Measurements from ENCODE around the gene LTO1. TPM values are rescaled to one million over a fixed set of nuclear protein-coding genes. Genes with fewer than 3 reads are reported as not detected.

LTO1 gene
- total RNA-seq, 1 experiment from 2014 or later, result 9.7 TPM

DNA sequence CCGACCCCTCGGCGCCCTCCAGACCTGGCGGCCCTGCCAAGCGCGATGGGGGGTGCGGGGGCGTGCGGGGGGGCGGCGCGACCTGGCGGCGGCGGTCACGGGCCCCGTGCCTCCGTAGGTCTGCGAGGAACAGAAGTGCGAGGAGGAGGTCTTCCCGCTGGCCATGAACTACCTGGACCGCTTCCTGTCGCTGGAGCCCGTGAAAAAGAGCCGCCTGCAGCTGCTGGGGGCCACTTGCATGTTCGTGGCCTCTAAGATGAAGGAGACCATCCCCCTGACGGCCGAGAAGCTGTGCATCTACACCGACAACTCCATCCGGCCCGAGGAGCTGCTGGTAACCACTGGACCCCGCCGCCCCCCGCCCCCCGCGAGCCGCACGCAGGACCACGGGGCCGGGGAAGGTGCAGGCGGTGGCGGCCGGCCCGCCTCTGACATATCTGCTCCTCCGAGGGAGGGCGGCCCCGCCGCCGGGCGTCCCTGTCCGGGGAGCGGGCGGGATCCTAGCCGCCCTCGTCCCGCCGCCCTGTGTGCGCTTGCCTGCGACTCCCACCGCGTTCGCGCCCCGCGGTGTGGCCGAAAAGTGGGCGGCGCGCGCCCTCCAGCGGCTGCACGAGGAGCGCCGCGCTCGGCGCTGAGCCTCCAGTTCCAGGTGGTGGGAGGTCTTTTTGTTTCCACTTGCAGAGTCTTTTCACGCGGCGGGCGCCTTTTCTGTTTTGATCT, 32.1 kb downstream of the LTO1 start:
- DNase-seq (ENCODE audit: low read depth), result peak; percentile 68
- in situ Hi-C loops (cut with HindIII; ENCODE audit: low pct_unique_long_range_greater_than_20kb, low sequenced_read_pairs), result no loop called here

DNA sequence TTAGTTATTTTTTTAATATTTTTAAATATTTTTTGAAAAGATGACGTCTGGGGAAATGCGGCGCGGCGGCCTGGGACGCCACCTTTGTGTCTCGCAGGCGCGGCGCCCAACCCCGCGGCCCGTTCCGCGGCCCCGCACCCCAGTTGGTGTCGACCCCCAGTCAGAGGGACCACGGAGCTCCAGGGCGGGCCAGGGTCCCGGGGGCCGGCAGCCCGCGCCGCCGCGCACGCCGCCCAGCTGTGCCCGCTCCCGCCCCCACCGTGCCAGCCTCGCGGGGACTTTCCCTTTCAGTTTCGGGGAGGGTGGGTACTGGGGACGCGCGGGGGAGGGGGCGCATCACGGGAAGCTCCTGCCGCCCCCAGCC, 32.6 kb downstream of the LTO1 start:
- in situ Hi-C loops (cut with HindIII; ENCODE audit: low pct_unique_long_range_greater_than_20kb, low sequenced_read_pairs), result no loop called here

DNA sequence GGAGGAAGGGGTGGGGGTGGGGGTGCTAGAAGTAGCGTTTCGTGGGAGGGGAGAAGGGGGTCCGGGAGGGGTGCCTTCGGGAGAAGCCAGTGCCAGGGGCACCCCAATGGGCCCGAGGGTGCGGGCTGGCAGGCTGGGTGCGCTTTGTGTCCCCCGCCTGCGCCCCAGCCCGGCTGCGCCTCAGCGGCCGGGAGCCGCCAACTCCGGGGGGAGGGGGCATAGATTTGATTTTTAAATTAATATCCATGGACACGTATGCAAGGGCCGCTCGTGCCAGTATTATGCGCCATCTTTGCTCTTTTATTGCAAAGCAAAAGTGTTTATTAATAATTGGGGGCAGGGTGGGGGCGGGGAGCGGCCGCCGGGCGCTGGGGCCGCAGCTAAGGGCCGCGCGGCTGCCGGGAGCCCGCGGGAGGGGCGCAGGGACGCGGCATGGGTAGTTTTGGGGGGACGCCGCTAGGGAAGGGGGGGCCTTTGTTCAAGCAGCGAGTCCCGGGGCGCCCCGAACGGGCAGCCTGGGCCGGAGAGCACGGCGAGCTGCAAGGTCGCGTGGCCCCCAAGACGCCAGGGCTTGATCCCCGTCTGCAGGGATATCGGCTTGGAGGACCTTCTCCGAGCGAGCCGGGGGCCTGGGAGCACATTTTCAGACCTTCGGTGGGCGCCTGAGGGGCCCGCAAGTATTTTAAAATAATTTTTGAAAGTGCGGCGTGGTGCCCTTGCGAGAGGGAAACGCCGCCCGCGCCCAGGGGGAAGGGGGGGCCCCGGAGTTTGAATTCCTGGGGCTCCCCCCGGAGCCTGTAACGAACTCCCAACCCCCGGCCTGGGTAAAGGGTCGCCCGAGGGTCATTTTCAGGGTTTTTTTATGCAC, 33.2 kb downstream of the LTO1 start:
- no peak for DNase-seq (ENCODE audit: low read depth)
- in situ Hi-C loops (cut with HindIII; ENCODE audit: low pct_unique_long_range_greater_than_20kb, low sequenced_read_pairs), result no loop called here

More for the DNA sequence above, 32.6 kb downstream of the LTO1 start:
- DNase-seq (ENCODE audit: low read depth), result no peak

DNA sequence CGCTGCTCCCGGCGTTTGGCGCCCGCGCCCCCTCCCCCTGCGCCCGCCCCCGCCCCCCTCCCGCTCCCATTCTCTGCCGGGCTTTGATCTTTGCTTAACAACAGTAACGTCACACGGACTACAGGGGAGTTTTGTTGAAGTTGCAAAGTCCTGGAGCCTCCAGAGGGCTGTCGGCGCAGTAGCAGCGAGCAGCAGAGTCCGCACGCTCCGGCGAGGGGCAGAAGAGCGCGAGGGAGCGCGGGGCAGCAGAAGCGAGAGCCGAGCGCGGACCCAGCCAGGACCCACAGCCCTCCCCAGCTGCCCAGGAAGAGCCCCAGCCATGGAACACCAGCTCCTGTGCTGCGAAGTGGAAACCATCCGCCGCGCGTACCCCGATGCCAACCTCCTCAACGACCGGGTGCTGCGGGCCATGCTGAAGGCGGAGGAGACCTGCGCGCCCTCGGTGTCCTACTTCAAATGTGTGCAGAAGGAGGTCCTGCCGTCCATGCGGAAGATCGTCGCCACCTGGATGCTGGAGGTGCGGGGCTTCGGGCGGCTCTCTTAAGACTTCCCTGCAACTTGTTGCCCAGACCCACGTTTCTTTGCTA, 34.1 kb downstream of the LTO1 start, which contains the start of gene CCND1:
Gene CCND1 (plus strand): TSS at position 162 of the 587 bp plus-strand sequence. CDS start 158 bp downstream, at position 320.
- DNase-seq (ENCODE audit: low read depth), result peak; percentile 74
- in situ Hi-C loops (cut with HindIII; ENCODE audit: low pct_unique_long_range_greater_than_20kb, low sequenced_read_pairs), result no loop called here

DNA sequence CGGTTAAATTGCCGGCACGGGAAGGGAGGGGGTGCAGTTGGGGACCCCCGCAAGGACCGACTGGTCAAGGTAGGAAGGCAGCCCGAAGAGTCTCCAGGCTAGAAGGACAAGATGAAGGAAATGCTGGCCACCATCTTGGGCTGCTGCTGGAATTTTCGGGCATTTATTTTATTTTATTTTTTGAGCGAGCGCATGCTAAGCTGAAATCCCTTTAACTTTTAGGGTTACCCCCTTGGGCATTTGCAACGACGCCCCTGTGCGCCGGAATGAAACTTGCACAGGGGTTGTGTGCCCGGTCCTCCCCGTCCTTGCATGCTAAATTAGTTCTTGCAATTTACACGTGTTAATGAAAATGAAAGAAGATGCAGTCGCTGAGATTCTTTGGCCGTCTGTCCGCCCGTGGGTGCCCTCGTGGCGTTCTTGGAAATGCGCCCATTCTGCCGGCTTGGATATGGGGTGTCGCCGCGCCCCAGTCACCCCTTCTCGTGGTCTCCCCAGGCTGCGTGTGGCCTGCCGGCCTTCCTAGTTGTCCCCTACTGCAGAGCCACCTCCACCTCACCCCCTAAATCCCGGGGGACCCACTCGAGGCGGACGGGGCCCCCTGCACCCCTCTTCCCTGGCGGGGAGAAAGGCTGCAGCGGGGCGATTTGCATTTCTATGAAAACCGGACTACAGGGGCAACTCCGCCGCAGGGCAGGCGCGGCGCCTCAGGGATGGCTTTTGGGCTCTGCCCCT, 34.7 kb downstream of the LTO1 start:
- in situ Hi-C loops (cut with HindIII; ENCODE audit: low pct_unique_long_range_greater_than_20kb, low sequenced_read_pairs), result no loop called here
- peak; percentile 51 for DNase-seq (ENCODE audit: low read depth)

DNA sequence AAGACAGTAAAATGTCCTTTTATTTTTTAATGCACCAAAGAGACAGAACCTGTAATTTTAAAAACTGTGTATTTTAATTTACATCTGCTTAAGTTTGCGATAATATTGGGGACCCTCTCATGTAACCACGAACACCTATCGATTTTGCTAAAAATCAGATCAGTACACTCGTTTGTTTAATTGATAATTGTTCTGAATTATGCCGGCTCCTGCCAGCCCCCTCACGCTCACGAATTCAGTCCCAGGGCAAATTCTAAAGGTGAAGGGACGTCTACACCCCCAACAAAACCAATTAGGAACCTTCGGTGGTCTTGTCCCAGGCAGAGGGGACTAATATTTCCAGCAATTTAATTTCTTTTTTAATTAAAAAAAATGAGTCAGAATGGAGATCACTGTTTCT, 35.3 kb downstream of the LTO1 start:
- in situ Hi-C loops (cut with HindIII; ENCODE audit: low pct_unique_long_range_greater_than_20kb, low sequenced_read_pairs), result no loop called here
- DNase-seq (ENCODE audit: low read depth), result no peak

DNA sequence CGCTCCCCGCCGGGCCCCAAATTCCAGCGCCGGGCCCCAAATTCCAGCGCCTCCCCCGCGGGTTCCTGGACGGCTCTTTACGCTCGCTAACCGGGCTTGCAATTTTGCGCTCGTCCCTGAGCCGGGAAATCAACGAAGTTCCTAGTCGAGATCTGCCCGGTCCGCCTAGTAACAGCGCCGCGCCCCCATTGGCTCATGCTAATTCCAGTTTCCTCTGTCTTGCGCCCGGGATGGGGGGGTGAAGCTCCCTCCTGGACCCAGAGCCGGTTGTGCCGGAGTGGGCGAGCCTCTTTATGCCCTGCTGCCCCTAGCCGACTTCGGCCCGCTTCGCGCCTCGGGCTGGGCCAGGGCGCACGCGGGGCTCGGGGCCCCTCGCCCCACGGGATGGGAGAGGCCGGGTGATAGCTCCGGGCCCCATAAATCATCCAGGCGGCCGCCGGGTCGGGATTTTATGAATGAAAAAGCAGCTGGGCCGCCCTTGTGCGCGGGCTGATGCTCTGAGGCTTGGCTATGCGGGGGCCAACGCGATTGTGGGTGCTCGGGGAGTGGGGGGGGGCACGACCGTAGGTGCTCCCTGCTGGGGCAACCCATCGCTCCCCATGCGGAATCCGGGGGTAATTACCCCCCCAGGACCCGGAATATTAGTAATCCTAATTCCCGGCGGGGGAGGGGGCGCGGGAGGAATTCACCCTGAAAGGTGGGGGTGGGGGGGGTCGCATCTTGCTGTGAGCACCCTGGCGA, 36.0 kb downstream of the LTO1 start:
- in situ Hi-C loops (cut with HindIII; ENCODE audit: low pct_unique_long_range_greater_than_20kb, low sequenced_read_pairs), result no loop called here
- peak; percentile 87 for DNase-seq (ENCODE audit: low read depth)

DNA sequence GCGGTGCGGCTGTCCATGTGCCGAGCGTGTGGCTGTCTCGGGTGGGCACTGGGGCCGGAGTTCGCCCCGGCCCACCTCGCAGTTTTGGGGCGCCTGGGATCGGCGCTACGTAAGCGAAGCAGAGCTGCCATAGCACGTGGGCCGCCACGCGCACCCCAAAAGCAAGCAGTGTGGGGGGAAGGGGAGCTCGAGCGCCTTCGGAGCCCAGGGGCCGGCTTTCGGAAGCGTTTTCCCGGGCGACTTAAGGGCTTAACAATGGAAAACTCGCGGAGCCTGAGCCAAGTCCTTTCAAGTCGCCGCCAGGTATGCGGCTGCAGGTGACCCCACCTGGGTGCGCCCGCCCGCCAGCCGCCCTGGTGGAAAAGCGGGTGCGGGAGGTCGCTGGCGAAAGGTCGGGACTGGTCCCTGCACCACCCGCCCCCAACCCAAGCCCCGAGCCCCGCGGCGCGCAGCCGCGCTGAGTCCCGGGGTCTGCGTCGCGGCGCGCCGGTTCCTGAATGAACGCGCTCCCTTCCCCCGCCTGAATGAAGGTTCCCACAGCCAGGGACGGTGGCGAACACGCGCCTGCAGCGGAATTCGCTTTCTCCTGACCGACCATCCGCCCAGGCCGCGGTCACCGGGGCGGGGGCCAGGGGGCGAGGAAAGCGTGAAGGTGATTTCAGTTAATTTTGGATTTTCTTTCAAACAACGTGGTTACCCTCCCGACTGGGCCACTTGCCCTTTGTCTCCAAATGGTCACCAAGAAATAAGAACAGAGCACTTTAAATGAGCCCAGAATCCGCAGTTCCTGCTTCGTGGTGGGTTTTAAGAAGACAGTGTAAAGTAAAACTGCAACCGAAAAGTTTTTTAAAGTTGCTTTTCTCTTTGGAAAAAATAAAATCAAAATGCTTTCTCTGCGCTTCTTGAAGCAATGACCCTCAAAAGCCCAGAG, 36.9 kb downstream of the LTO1 start:
- in situ Hi-C loops (cut with HindIII; ENCODE audit: low pct_unique_long_range_greater_than_20kb, low sequenced_read_pairs), result no loop called here
- DNase-seq (ENCODE audit: low read depth), result peak; percentile 45

DNA sequence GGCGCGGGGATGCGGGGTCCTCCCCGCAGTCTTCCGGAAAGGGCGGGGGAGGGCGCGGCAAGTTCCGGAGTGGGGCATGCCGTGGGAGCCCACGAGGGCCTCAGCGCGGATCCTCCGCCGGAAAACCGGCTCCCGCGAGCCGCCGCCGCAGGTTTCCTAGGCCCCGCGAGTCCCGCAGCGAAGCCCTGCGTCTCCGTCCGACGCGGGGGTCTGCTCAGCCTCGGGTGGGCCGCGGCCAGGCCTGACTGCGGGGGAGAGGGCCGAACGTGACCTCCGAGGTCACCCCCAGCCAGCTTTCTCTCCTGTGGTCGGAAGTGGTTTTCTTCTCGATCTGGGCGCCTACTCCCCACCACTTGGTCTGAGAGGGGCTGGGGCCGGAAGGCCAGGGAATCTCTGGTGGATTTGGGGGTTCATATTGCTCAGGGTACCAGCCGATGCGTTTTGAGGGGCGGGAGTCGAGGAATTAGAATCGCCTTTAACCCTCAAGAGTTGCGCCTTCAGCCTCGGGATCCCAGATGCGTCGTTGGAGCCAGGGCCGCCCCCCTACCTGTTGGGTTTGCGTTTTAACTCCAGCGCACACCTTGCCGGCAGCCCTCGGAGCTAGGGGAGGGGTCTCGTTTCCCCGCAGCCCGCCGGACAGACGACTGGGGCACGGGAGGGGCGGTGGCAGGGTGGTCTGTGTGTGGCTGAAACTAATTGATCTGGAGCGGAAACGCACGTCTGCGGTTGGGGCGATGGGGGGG, 37.8 kb downstream of the LTO1 start:
- no peak for DNase-seq (ENCODE audit: low read depth)
- in situ Hi-C loops (cut with HindIII; ENCODE audit: low pct_unique_long_range_greater_than_20kb, low sequenced_read_pairs), result no loop called here

DNA sequence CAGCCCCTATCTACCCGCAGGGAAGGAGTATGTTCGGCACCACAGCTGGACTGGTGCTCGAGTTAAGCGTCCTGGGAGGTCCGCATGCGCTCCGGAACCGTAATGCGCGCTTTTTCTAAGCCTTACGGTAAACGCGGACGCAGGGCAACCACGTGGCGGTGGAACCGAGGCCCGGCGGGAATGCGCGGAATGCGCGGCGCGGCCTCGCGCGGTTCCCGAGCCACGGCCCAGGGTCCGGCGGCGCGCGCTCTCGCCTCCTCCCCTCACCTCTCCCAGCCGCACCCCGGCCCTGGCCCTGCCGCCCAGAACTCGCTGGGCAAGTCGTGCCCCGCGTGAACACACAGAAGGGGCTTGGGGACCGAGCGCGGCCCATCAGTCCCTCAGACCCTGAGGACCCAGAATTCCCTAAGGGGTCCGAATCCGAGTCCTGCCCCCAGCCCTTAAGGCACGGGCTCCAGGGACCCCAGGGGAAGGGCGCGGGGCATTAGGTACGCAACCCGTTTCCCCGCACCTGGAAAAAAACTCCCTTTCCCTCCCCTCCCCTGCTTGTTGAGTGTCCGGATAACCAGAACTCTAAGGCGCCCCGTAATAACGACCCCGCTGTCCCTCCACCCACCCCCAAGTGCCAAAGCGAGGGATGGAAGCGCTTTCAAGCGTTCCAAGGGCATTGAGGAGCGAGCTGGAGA, 38.5 kb downstream of the LTO1 start:
- in situ Hi-C loops (cut with HindIII; ENCODE audit: low pct_unique_long_range_greater_than_20kb, low sequenced_read_pairs), result no loop called here

DNA sequence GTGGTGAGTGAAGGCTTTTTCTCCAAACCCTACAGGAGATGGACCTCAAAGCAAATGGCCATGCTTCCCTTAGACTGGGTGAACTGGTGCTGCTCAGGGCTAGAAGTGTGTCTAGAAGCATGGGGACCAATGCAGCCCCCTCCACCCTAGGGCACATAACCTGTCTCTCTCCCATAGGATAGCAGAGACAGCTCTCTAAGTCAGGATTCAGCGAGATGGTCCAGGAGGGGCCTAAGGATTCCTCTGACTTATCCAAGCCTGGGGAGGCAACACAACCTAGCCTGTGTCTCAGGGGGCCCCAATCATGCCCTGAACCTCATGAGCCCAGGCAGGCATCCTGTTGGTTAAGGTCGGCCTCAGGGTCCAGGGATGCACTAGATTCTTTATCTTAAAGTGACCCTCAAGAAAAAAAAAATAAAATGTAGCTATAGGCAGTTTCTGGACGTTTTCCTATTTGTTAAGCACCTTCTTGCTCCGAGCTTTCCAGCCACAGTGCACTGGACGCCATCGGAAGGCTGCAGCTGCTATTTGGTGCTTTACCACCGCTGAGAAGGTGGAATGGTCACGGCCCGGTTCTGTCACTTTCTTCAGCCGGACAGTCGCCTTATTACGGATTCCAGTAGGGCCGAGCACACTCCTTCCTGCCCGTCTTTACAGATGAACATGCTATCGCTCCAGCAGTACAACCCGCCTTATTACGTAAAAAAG, 39.2 kb downstream of the LTO1 start:
- no peak for DNase-seq (ENCODE audit: low read depth)
- in situ Hi-C loops (cut with HindIII; ENCODE audit: low pct_unique_long_range_greater_than_20kb, low sequenced_read_pairs), result no loop called here

More for the DNA sequence above, 38.5 kb downstream of the LTO1 start:
- DNase-seq (ENCODE audit: low read depth), result peak; percentile 66

DNA sequence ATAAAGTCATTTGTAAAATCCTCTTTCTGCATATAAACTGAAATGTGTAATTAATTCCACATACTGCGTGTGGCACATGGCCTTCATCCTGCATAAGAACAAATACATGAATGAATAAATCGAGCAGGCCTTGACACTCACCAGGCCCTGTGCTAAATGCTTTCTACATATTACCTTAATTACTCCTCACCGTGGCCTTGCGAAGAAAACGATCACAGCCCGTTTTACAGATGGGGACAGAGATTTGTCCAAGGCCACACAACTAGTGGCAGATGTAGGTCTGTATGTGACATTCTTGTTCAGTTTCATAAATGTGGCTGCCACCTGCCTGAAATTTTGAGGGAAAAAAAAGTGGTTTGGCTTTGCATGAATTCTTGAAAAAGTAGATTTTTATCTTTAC, 40.0 kb downstream of the LTO1 start:
- in situ Hi-C loops (cut with HindIII; ENCODE audit: low pct_unique_long_range_greater_than_20kb, low sequenced_read_pairs), result no loop called here
- no peak for DNase-seq (ENCODE audit: low read depth)

DNA sequence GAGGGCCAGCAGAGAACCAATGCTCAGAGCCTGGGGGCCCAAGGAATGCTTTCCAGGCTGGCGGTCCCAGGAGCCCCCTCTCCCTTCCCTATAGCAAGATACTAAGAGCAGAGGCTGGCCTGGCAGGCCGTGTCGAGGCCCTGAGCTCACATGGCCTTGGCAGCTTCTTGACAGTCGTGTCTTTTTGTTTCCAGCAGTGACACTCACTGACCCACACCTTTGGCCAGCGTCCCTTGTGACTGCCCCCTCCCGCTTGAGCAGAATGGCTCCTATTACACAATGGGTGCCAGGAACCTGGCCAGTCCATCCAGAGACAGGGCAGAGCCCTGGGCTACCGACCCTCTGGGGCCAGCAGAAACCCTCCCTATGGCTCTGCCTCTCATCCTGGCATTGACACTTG, 40.6 kb downstream of the LTO1 start:
- DNase-seq (ENCODE audit: low read depth), result no peak
- in situ Hi-C loops (cut with HindIII; ENCODE audit: low pct_unique_long_range_greater_than_20kb, low sequenced_read_pairs), result no loop called here

DNA sequence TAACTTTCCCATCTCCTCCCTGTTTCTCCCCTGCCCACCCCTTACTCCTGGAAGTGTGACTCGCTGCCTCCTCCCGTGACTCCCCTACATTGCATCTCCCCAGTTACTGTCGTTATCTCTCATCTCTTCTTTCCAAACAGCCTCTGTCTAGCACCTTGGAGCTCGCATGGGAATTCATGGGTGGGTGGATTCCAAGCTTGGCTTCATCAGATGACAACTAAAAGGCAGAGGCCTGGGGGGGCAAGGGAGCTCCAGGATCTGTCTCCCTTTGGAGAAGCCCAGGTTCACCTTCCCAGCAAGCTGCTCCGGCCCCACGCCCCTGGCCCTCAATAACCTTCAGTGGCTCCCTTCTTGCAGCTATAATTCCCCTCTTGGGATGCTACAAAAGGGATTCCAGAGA, 41.1 kb downstream of the LTO1 start:
- in situ Hi-C loops (cut with HindIII; ENCODE audit: low pct_unique_long_range_greater_than_20kb, low sequenced_read_pairs), result no loop called here
- no peak for DNase-seq (ENCODE audit: low read depth)

DNA sequence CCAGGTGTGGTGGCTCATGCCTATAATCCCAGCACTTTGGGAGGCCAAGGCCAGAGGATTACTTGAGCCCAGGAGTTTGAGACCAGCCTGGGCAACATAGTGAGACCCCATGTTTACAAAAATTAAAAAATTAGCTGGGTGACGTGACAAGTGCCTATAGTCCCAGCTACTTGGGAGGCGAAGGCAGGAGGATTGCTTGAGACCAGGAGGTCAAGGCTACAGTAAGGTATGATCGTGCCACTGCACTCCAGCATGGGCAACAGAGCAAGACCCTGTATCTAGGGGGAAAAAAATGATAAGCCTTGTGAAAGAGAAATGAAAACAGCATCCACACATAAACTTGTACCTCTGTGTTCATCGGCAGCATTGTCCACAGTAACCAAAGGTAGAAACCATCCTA, 42.3 kb downstream of the LTO1 start:
- in situ Hi-C loops (cut with HindIII; ENCODE audit: low pct_unique_long_range_greater_than_20kb, low sequenced_read_pairs), result no loop called here
- no peak for DNase-seq (ENCODE audit: low read depth)

Data from Caki2 (cell line).